GM21515 (cell line): ENCODE measurements around the gene SLC27A2.
"Not testable (repeated sequence)": the region's sequence is repeated elsewhere in the genome, so short reads cannot be mapped to it uniquely, and the experiment has no call there.

Experiments used
- ATAC-seq: cut with Tn5 transposase; IDR thresholded peaks from one replicate; pipeline ENCODE4 v1.9.1; 2021; ENCODE audit not compliant: unreplicated experiment

Gene SLC27A2

GRCh38 chr15:50181969-50182218 is at the start of gene SLC27A2:
Gene SLC27A2 (plus strand): TSS chr15:50182196. CDS start chr15:50182428, 232 bp downstream.
- ATAC-seq, result peak; percentile 52

DNA sequence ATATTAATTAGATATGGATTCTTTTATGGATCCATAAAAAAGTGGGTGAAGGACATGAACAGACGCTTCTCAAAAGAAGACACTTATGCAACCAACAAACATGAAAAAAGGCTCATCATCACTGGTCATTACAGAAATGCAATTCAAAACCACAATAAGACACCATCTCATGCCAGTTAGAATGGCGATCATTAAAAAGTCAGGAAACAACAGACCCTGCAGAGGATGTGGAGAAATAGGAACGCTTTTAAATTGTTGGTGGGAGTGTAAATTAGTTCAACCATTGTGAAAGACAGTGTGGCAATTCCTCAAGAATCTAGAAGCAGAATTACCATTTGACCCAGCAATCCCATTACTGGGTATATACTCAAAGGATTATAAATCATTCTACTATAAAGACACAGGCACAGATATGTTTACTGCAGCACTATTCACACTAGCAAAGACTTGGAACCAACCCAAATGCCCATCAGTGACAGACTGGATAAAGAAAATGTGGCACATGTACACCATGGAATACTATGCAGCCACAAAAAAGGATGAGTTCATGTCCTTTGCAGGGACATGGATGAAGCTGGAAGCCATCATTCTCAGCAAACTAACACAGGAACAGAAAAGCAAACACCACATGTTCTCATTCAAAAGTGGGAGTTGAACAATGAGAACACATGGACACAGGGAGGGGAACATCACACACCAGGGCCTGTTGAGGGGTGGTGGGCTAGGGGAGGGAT is 49.6 kb upstream of the SLC27A2 start:
- not testable (repeated sequence) for ATAC-seq

- ATAC-seq, result no peak
Measured at GRCh38 chr15:50134524-50135024, 47.4 kb upstream of the SLC27A2 start.

- ATAC-seq, result no peak
Measured at GRCh38 chr15:50135031-50135551, 46.9 kb upstream of the SLC27A2 start.

- no peak for ATAC-seq
Measured at GRCh38 chr15:50137330-50137761, 44.6 kb upstream of the SLC27A2 start.

DNA sequence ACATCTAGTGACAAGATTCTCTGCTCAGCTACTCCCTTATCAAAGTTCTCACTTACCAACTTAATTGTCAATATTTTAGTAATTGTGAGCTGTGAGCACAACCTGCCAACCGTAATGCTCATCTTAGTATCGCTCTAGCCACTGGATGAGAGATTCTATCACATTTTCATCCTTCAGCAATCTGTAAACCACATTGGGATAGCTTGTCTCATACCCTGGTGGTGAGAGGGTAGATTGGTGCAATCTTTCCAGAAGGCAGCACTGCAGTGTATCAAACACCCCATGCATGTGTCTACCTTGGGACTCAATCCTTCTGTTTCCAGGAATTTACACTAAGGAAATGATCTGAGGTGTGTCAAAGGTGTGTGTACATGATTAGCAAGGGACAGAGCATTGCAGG is 44.1 kb upstream of the SLC27A2 start:
- ATAC-seq, result no peak

- ATAC-seq, result no peak
Measured at GRCh38 chr15:50138391-50138790, 43.6 kb upstream of the SLC27A2 start.

DNA sequence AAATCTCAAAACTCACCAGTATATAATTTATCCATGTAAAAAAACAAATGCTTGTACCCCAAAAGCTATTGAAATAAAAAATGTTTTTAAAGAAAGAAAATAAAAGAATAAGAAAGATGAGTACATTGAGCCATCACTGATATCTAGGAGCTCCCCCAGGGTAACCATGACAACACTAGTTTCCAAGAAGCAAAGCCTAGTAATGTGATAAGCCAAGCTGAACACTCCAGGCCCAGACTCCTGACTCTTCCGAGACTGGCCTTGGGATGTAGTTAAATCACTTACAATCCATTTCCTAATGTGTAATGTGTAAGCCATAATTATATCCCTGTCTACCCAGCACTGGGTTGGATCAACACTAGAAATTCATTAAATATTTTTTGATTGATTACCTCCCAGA is 41.9 kb upstream of the SLC27A2 start:
- ATAC-seq, result no peak

GRCh38 chr15:50140983-50141382 is 41.0 kb upstream of the SLC27A2 start:
- no peak for ATAC-seq

DNA sequence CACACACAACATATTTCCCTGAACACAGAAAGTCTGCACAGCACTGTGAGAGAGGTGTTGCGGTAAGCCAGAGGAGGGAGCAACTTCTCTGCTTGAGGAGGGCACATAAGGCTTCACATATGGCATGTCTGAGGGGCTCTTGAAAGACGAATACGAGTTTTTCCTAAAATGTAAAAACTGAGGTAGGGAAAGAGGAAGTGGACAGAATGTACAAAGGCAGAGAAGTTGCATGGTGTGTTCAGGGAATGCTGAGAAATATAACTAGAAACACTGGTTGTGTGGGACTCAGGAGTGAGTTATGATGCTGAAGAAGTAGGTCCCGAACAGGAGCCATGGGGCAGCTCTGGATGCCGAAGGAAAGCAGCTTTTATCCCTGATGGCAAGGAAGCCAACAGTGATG is 40.1 kb upstream of the SLC27A2 start:
- no peak for ATAC-seq

DNA sequence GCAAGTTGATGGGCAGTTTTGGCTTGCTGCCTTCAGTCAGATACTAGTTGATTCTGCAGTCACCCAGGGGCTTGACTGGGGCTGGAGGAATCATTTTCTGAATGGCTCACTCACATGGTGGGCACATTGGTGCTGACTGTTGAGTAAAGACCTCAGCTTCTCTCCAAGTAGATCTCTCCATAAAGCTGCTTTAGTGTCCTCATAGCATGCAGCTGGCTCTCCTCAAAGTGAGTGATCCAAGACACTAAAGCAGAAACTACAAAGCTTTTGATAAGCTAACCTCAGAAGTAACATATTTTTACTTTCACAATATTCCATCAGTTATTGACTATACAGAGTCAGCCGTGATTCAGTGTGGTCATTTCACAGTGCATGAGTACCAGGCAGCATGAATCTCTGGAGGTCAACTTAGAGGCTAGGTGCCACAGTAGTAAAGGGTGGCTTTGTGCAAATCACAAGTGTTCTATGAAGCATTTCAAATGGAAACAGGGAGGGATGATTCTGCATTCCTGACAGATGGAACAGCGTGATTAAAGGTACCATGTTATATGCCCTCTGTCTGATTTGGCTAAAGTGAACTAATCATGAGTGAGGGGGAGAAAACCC is 38.6 kb upstream of the SLC27A2 start:
- no peak for ATAC-seq

DNA sequence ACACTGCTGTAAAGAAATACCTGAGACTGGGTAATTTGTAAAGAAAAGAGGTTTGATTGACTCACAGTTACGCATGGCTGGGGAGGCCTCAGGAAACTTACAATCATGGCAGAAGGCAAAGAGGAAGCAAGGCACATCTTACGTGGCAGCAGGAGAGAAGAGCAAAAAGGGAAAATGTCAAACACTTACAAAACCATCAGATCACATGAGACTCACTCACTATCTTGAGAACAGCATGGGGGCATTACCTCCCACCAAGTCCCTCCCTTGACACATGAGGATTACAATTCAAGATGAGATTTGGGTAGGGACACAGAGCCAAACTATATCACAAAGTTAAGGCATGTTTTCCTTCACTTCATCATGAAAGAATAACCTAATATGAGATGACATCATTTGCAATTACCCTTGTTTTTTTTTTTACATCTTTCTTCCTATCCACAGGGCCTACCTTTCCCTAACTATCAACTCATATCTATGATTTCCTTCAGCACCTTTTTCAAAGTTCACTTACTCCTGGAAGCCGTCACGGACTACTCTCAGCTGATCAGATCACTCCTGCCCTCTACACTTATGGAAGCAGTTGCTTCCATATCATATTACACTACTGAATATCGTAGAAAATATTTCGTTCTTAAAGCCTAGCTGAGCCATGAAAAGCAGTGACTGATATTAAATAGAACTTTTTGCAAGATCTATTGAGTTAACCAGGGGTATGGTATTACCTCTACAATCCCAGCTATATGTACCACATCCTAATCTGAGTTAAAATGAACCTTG is 37.5 kb upstream of the SLC27A2 start:
- no peak for ATAC-seq

DNA sequence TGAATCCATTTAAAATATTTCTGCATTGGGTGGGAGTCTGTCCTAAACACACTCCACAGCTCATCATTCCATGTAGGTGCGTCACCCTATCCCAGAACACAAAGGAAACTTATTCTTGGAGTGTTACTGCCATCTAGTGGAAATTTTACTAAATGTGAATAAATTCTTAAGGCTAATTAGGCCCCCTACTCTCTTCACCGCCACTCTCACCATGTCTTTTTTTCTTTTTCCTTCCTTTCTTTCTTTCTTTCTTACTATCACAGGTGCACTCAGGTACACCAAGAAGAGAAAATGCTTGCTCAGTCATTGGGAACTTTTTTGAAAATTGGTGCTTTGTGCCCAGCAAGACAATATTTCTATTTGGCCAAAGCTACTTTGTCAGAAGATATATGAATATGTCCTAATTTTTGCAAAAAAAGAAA is 36.5 kb upstream of the SLC27A2 start:
- ATAC-seq, result no peak

- no peak for ATAC-seq
Measured at GRCh38 chr15:50146632-50147031, 35.4 kb upstream of the SLC27A2 start.

- no peak for ATAC-seq
Measured at GRCh38 chr15:50148362-50148963, 33.5 kb upstream of the SLC27A2 start.

DNA sequence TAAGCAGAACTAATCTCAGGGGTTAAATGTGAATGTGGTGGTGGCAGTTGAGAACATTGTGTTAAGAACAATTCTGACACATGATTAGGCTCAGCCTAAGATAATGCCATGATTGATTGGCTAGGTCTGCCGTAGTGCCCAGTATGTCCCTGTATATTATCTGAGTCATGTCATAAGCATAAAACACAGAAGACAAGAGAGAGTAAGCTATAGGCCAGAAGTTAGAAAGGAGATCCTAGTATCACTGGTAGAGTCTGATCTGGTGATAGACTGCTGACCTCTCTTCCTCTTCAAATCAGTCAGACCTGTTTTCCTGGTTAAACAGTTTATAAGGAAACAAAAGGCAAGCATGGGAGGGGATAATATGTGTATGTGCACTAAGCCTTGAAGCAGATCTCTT is 32.9 kb upstream of the SLC27A2 start:
- no peak for ATAC-seq

- ATAC-seq, result no peak
Measured at GRCh38 chr15:50150349-50150748, 31.6 kb upstream of the SLC27A2 start.

- no peak for ATAC-seq
Measured at GRCh38 chr15:50150851-50151250, 31.1 kb upstream of the SLC27A2 start.

DNA sequence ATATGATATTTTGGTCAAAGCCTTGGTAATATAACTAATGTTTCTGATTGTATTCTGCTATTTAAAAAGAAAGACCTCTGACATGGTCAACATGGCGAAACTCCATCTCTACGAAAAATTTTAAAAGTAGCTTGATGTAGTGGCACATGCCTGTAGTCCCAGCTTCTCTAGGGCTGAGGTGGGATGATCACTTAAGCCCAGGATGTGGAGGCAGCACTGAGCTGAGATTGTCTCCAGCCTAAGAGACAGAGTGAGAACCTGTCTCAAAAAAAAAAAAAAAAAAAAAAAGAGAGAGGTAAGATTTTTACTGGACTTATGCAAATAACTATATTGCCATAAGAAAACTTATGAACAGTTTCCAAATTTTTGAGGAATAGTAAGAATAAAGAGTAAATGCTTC is 30.5 kb upstream of the SLC27A2 start:
- no peak for ATAC-seq

- not testable (repeated sequence) for ATAC-seq
Measured at GRCh38 chr15:50158236-50158635, 23.8 kb upstream of the SLC27A2 start.

DNA sequence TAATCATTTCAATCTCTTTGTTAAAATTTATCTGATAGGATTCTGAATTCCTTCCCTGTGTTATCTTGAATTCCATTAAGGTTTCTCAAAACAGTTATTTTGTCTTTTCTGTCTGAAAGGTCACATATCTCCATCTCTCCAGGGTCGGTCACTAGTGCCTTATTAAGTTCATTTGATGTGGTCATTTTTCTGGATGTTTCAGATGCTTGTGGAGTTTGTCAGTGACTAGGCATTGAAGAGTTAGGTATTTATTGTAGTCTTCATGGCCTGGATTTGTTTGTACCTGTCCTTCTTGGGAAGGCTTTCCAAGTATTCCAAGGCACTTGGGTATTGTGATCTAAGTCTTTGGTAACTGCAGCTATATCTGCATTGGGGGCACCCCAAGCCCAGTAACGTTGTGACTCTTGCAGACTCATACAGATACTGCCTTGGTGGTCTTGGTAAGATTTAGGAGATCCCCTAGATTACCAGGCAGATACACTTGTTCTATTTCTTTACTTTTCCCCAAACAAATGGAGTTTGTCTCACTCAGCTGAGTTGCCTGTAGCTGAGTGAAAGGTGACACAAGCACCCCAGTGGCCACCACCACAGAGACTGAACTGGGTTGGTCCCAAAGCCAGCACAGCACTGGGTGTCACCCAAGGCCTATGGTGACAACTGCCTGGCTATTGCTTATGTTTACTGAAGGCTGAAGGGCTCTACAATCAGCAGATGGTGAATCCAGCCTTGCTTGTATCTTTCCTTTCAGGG is 18.9 kb upstream of the SLC27A2 start:
- no peak for ATAC-seq
